Right atrium auricular region (tissue), 2 donors: ENCODE data around the gene RANBP17. TPM values are rescaled to one million over a fixed set of nuclear protein-coding genes. Genes with fewer than 3 reads are reported as not detected.
"Not testable (repeated sequence)": the region's sequence is repeated elsewhere in the genome, so short reads cannot be mapped to it uniquely, and the experiment has no call there.

Experiments
- DNase-seq: peaks from one replicate; pipeline ENCODE4 v3.0.0-alpha.2; 2019; ENCODE audit warnings: low spot score
- H3K27ac ChIP-seq, 2 donors: fragments of 200-600 bp; sonication (generic); 1 replicate in 1 of 2; 2 replicates in 1 of 2; pipeline ENCODE4 v1.5.1; 2016 to 2019
- H3K27me3 ChIP-seq, 2 donors: fragments of 200-600 bp; sonication (generic); one replicate each; pipeline versions ENCODE4 v1.5.1 to v1.6.0; 2017 to 2019
- H3K36me3 ChIP-seq: fragments of 200-600 bp; sonication (generic); one replicate; pipeline ENCODE4 v1.5.1; 2016
- H3K4me1 ChIP-seq, 2 donors: fragments of 200-600 bp; sonication (generic); one replicate each; pipeline versions ENCODE4 v1.5.1 to v1.6.0; 2017 to 2019
- H3K4me3 ChIP-seq, 2 donors: fragments of 200-600 bp; sonication (generic); 1 replicate in 1 of 2; 2 replicates in 1 of 2; pipeline ENCODE4 v1.5.1; 2017 to 2019; ENCODE audit warnings: mild to moderate bottlenecking in 1 of 2, moderate library complexity in 1 of 2
- H3K9me3 ChIP-seq, 2 donors: fragments of 200-600 bp; sonication (generic); one replicate each; pipeline ENCODE4 v1.5.1; 2019
- total RNA-seq, 2 donors: library from RNA; depleted of rRNA; stranded (reverse); fragments of >200 nt; gene quantifications; one replicate each; pipeline ENCODE4 v1.1.0, GENCODE V29; 2016
- TF ChIP-seq, protein P1 (sequence below), 2 donors: fragments of 200-600 bp; sonication (generic); IDR thresholded peaks; one replicate each; pipeline ENCODE4 v1.5.1; 2019; ENCODE audit warnings: antibody characterized with exemption in 2 of 2

RANBP17 gene
- total RNA-seq, 2 donors from 2014 or later, result 1.4 to 3.6 TPM

DNA sequence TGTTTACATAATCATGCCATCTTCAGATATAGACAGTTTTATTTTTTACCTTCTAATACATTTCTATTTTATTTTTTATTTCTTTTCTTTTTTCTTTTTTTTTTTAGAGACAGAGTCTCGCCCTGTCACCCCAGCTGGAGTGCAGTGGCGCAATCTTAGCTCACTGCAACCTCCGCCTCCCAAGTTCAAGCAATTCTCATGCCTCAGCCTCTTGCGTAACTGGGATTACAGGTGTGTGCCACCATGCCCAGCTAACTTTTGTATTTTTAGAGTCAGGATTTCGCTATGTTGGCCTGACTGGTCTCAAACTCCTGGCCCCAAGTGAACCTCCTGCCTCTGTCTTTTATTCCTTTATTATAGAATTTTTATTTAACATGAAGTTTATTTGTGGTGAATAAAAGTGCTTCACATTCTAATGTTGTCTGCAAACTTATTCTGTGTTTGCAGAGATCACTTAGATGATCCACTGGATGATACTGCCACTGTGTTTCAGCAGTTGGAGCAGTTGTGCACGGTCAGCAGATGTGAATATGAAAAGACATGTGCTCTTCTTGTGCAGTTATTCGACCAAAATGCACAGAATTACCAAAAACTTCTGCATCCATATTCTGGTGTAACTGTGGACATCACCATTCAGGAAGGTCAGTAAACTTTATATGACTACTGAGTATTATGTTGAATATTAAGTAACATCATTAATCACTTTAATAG, 62.2 kb downstream of the RANBP17 start:
- Histone ChIP-seq H3K27ac (no peak overlapping the region), H3K27me3 (no peaks in the 10 kb centered on the region), H3K4me3 (no peak overlapping the region), H3K4me1 (no peaks in the 10 kb centered on the region), H3K36me3 (no peaks in the 10 kb centered on the region), H3K9me3 (no peaks in the 10 kb centered on the region)
- TF ChIP-seq, protein P1, sequence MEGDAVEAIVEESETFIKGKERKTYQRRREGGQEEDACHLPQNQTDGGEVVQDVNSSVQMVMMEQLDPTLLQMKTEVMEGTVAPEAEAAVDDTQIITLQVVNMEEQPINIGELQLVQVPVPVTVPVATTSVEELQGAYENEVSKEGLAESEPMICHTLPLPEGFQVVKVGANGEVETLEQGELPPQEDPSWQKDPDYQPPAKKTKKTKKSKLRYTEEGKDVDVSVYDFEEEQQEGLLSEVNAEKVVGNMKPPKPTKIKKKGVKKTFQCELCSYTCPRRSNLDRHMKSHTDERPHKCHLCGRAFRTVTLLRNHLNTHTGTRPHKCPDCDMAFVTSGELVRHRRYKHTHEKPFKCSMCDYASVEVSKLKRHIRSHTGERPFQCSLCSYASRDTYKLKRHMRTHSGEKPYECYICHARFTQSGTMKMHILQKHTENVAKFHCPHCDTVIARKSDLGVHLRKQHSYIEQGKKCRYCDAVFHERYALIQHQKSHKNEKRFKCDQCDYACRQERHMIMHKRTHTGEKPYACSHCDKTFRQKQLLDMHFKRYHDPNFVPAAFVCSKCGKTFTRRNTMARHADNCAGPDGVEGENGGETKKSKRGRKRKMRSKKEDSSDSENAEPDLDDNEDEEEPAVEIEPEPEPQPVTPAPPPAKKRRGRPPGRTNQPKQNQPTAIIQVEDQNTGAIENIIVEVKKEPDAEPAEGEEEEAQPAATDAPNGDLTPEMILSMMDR (IDR thresholded peaks at IDR 0.05), result no peak
- no peak for DNase-seq

DNA sequence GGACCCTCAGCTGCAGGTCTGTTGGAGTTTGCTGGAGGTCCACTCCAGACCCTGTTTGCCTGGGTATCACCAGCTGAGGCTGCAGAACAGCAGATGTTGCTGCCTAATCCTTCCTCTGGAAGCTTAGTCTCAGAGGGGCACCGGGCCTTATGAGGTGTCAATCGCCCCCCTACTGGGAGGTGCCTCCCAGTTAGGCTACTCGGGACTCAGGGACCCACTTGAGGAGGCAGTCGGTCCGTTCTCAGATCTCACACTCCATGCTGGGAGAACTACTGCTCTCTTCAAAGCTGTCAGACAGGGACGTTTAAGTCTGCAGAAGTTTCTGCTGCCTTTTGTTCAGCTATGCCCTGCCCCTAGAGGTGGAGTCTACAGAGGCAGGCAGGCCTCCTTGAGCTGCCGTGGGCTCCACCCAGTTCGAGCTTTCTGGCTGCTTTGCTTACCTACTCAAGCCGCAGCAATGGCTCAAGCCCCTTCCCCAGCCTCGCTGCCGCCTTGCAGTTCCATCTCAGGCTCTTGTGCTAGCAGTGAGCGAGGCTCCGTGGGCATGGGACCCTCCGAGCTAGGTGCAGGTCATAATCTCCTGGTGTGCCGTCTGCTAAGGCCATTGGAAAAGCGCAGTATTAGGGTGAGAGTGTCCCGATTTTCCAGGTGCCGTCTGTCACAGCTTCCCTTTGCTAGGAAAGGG, 73.9 kb downstream of the RANBP17 start:
- not testable (repeated sequence) for H3K27ac ChIP-seq, H3K27me3 ChIP-seq, H3K9me3 ChIP-seq, H3K4me1 ChIP-seq, H3K36me3 ChIP-seq, H3K4me3 ChIP-seq, DNase-seq

DNA sequence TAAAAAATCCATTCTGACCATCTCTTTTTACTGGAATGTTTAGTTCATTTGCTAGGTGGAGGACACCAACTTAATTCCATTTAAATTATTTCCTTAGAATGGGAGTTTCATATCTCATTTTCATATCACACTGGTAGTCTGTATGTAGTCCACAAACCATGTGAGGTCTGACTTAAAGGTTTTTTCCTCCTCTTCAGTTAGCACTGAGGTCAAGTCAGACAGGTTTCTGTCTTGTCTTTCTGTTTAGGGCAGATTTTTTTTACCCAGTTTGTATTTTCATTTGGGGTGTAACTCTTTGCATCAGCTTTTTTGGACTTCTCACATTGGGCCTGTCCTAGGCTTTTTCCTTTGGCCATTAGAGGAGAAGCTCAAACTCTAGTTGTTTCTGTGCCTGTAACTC, 75.3 kb downstream of the RANBP17 start:
- H3K4me1 ChIP-seq, result no peaks in the 10 kb centered on the region
- H3K27ac ChIP-seq, result no peak overlapping the region
- DNase-seq, result no peak
- H3K27me3 ChIP-seq, result no peaks in the 10 kb centered on the region
- TF ChIP-seq, protein P1 (IDR thresholded peaks at IDR 0.05), result no peak
- no peaks in the 10 kb centered on the region for H3K9me3 ChIP-seq
- H3K4me3 ChIP-seq, result no peak overlapping the region
- no peaks in the 10 kb centered on the region for H3K36me3 ChIP-seq

DNA sequence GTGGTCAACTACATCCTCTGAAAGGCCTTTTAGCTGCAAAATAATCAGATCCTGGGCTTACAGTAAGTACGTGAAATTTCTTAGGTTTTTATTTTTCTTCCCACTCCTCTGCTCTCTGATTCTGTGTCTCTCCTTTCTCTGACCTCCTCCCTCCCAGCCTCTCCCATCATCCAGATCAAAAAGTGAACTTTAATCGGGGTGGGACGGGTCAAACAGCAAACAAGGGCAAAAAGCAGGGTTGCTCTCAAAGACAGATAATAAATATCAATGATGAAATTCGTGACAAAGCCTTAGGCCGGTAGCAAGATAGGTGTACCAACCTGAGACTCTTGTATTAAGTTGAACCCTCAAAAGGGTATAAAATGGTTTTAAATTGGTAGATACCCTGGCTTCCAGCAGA, 76.1 kb downstream of the RANBP17 start:
- DNase-seq, result no peak
- H3K27ac ChIP-seq, result no peak overlapping the region
- H3K36me3 ChIP-seq, result no peaks in the 10 kb centered on the region
- TF ChIP-seq, protein P1 (IDR thresholded peaks at IDR 0.05), result no peak
- H3K4me1 ChIP-seq, result no peaks in the 10 kb centered on the region
- no peaks in the 10 kb centered on the region for H3K27me3 ChIP-seq
- H3K9me3 ChIP-seq, result no peaks in the 10 kb centered on the region
- no peak overlapping the region for H3K4me3 ChIP-seq

DNA sequence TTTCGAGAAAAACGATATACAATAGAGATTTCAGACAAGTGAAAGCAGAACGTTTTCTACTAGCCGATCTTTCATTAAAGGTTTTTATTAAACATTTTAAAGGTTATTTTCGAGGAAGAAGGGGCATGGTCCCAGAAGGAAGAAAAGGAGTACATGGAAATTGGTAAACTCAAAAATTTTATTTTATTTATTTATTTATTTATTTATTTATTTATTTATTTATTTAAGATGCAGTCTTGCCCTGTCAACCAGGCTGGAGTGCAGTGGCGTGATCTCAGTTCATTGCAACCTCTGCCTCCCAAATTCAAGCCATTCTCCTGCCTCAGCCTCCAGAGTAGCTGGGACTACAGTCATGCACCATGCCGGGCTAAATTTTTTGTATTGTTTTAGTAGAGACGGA, 77.4 kb downstream of the RANBP17 start:
- H3K36me3 ChIP-seq, result no peaks in the 10 kb centered on the region
- no peaks in the 10 kb centered on the region for H3K4me1 ChIP-seq
- no peaks in the 10 kb centered on the region for H3K9me3 ChIP-seq
- no peak for DNase-seq
- no peak overlapping the region for H3K27ac ChIP-seq
- no peaks in the 10 kb centered on the region for H3K27me3 ChIP-seq
- TF ChIP-seq, protein P1 (IDR thresholded peaks at IDR 0.05), result no peak
- H3K4me3 ChIP-seq, result no peak overlapping the region

DNA sequence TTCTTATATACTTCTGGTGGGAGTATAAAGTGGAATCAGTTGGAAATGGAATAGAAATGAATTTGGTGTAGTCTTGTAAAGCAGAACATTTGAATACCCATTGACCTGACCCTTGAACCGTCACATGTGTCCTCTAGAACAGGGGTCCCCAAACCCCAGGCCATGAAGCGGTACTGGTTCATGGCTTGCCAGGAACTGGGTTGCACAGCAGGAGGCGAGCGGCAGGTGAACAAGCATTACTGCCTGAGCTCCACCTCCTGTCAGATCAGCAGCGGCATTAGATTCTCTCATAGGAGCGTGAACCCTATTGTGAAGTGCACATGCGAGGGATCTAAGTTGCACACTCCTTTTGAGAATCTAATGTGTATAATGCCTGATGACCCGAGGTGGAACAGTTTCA, 80.0 kb downstream of the RANBP17 start:
- DNase-seq, result no peak

More for the DNA sequence above, 80.0 kb downstream of the RANBP17 start:
- H3K9me3 ChIP-seq, result no peaks in the 10 kb centered on the region
- H3K4me1 ChIP-seq, result no peaks in the 10 kb centered on the region
- TF ChIP-seq, protein P1 (IDR thresholded peaks at IDR 0.05), result no peak
- H3K36me3 ChIP-seq, result no peaks in the 10 kb centered on the region
- no peak overlapping the region for H3K4me3 ChIP-seq
- no peak overlapping the region for H3K27ac ChIP-seq
- H3K27me3 ChIP-seq, result no peaks in the 10 kb centered on the region
